Gastrocnemius medialis (tissue), 4 donors: ENCODE data around the gene CPLANE1.

Source experiments
- POLR2A ChIP-seq, 2 donors: fragments of 450-650 bp; IDR thresholded peaks; one replicate each; pipeline ENCODE4 v1.6.1; 2017; ENCODE audit warnings: antibody characterized with exemption in 2 of 2, mild to moderate bottlenecking in 2 of 2, moderate library complexity in 2 of 2
- TF ChIP-seq, protein P1 (sequence below), 5 experiments: fragments of 450-650 bp in 3 of 5; fragments of 200-600 bp in 2 of 5; sonication (generic) in 2 of 5; IDR thresholded peaks in 4 of 5; conservative IDR thresholded peaks in 1 of 5; 1 replicate in 4 of 5; 2 replicates in 1 of 5; pipeline ENCODE4 v1.5.1; 2016 to 2019; ENCODE audit warnings: antibody characterized with exemption in 5 of 5, mild to moderate bottlenecking in 3 of 5, moderate library complexity in 3 of 5

DNA sequence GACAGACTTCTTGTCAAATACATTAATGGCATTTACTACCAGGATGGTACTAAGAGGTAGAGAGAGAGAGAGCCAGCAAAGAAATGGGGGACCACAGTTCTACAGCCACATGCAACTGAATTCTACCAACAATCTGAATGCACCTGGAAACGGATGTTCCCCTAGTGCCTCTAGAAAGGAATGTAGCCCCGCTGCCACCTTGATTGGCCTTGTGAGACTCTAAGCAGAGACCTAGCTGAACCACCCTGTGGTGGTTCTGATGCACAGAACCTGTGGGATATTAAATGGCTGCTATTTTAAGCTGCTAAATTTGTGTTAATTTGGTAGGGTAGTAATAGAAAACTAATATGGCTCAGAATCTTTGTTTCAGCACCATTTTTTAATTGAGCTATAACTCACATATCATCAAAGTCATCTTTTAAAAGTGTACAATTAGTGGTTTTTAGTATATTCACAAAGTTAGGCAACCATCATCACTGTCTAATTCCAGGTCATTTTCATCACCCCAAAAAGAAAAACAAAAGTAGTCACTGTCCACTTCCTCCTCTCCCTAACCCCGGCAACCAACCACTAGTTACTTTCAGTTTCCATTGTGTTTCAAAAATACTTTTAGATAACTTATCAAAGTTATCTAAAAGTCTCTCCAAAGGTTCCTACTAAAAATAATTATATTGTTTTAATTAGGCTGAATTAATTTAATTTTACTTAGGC, 51.7 kb downstream of the CPLANE1 start:
- TF ChIP-seq, protein P1, sequence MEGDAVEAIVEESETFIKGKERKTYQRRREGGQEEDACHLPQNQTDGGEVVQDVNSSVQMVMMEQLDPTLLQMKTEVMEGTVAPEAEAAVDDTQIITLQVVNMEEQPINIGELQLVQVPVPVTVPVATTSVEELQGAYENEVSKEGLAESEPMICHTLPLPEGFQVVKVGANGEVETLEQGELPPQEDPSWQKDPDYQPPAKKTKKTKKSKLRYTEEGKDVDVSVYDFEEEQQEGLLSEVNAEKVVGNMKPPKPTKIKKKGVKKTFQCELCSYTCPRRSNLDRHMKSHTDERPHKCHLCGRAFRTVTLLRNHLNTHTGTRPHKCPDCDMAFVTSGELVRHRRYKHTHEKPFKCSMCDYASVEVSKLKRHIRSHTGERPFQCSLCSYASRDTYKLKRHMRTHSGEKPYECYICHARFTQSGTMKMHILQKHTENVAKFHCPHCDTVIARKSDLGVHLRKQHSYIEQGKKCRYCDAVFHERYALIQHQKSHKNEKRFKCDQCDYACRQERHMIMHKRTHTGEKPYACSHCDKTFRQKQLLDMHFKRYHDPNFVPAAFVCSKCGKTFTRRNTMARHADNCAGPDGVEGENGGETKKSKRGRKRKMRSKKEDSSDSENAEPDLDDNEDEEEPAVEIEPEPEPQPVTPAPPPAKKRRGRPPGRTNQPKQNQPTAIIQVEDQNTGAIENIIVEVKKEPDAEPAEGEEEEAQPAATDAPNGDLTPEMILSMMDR (IDR thresholded peaks at IDR 0.05 in 4 of 5, conservative IDR thresholded peaks at IDR 0.05 in 1 of 5) = no peak
- TF ChIP-seq POLR2A (IDR thresholded peaks at IDR 0.05) = no peak
